Measurements from ENCODE around the gene RXFP1.

GRCh38 chr4:158597879-158598596 is 76.4 kb downstream of the RXFP1 start:
- no peak for TF ChIP-seq CTCF (IDR thresholded peaks at IDR 0.05)
- no peak for TF ChIP-seq POLR2AphosphoS5 (IDR thresholded peaks at IDR 0.05)
- TF ChIP-seq POLR2A (IDR thresholded peaks at IDR 0.05): no peak

Measured in stomach (tissue), 4 donors.